HG03159 (cell line): ENCODE data around the gene MRPL2.
A peak's percentile ranks its signal among the peaks of the same experiment; 100 is the strongest.
"Not testable (repeated sequence)": the region's sequence is repeated elsewhere in the genome, so short reads cannot be mapped to it uniquely, and the experiment has no call there.

Experiments used
- ATAC-seq: cut with Tn5 transposase; IDR thresholded peaks from one replicate; pipeline ENCODE4 v1.9.1; 2021; ENCODE audit warnings: mild to moderate bottlenecking, moderate library complexity; ENCODE audit not compliant: unreplicated experiment

The MRPL2 gene

GRCh38 chr6:43053545-43054205, 5.6 kb downstream of the MRPL2 start, which contains the start of gene CUL7:
Gene CUL7 (minus strand): TSS chr6:43053851. CDS start chr6:43052788, 1,063 bp downstream.
- peak; percentile 84 for ATAC-seq

- peak; percentile 28 for ATAC-seq
Measured at GRCh38 chr6:43052842-43053544, 6.2 kb downstream of the MRPL2 start.

- ATAC-seq, result no peak
Measured at GRCh38 chr6:43052225-43052841, 6.9 kb downstream of the MRPL2 start.

GRCh38 chr6:43050981-43051380, 8.3 kb downstream of the MRPL2 start:
- ATAC-seq, result no peak

- ATAC-seq, result no peak
Measured at GRCh38 chr6:43047998-43048397, 11.2 kb downstream of the MRPL2 start.

- no peak for ATAC-seq
Measured at GRCh38 chr6:43045371-43045930, 13.8 kb downstream of the MRPL2 start.

GRCh38 chr6:43043310-43043709, 15.9 kb downstream of the MRPL2 start:
- no peak for ATAC-seq

GRCh38 chr6:43041475-43041874, 17.8 kb downstream of the MRPL2 start:
- ATAC-seq, result not testable (repeated sequence)

- no peak for ATAC-seq
Measured at GRCh38 chr6:43040542-43041257, 18.5 kb downstream of the MRPL2 start.

GRCh38 chr6:43038727-43039126, 20.5 kb downstream of the MRPL2 start:
- ATAC-seq, result no peak

GRCh38 chr6:43037706-43038105, 21.5 kb downstream of the MRPL2 start:
- ATAC-seq, result no peak

GRCh38 chr6:43037197-43037596, 22.0 kb downstream of the MRPL2 start:
- no peak for ATAC-seq

- ATAC-seq, result no peak
Measured at GRCh38 chr6:43036712-43037111, 22.5 kb downstream of the MRPL2 start.

GRCh38 chr6:43035495-43036194, 23.6 kb downstream of the MRPL2 start:
- ATAC-seq, result no peak

GRCh38 chr6:43034190-43034525, 25.1 kb downstream of the MRPL2 start:
- no peak for ATAC-seq

GRCh38 chr6:43033496-43034189, 25.6 kb downstream of the MRPL2 start:
- ATAC-seq, result no peak

GRCh38 chr6:43032326-43032725, 26.9 kb downstream of the MRPL2 start:
- ATAC-seq, result no peak

- no peak for ATAC-seq
Measured at GRCh38 chr6:43029120-43029519, 30.1 kb downstream of the MRPL2 start.

GRCh38 chr6:43026365-43026764, 32.9 kb downstream of the MRPL2 start:
- ATAC-seq, result no peak

- ATAC-seq, result no peak
Measured at GRCh38 chr6:43024436-43024835, 34.8 kb downstream of the MRPL2 start.
